Stimulated activated CD4-positive, alpha-beta T cell treated with anti-CD3 and anti-CD28 coated beads, TNF-alpha, amount 100 ng/mL, for 48 hours (primary cell): ENCODE results near the gene FAM120AOS.
A peak's percentile ranks its signal among the peaks of the same experiment; 100 is the strongest.
"Not testable (repeated sequence)": the region's sequence is repeated elsewhere in the genome, so short reads cannot be mapped to it uniquely, and the experiment has no call there.

Experiments
- DNase-seq, 3 donors: peaks; one replicate each; pipeline ENCODE4 v3.0.0-alpha.2; 2020; ENCODE audit warnings: low read depth in 3 of 3

FAM120AOS gene

DNA sequence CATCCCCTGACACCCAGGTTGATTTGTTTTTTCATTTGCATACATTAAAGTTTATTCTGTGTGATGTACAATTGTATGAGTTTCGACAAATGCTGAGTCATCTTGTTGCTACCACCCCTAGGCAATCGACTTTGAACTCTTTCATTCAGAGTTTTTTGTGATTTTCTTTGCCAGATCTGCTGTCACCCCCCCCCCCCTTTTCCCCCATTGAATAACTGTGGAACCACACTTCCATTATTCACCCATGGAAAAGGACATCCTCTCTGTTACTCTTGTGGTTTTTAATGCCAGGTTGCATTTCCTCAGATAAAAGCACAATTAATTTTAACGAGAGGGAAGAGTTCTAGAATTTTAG lies 13.7 kb upstream of the FAM120AOS start:
- no peak for DNase-seq

DNA sequence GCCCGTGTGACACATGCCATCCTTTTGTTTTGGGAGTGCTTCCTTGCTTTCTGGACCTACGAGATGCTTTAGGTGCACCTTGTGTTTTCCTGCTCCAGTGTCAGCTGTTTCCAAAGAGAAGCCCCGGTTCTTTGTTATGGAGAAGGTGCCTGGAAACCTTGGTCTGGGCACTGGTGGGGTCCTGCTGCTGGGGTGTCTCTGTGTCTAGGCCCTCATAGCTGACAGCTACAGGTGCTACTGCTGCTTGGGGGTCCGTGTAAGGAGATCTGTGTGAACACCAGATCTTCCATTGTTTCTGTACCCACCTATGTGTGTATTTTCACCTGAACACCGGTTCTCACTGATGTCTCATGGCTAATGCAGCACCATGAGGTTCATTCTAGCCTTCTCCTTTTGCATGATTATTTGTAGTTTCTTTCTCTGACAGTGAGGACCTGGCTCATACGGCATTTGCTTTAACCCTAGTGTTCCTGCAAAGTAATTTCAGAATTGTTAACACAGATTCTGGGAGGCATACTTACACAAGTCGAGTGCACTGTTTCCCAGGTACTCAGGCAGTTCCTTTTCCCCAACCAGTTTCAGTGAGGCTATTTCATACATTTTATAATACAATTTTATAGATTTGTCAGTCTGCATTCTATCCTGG lies 13.2 kb upstream of the FAM120AOS start:
- no peak for DNase-seq

DNA sequence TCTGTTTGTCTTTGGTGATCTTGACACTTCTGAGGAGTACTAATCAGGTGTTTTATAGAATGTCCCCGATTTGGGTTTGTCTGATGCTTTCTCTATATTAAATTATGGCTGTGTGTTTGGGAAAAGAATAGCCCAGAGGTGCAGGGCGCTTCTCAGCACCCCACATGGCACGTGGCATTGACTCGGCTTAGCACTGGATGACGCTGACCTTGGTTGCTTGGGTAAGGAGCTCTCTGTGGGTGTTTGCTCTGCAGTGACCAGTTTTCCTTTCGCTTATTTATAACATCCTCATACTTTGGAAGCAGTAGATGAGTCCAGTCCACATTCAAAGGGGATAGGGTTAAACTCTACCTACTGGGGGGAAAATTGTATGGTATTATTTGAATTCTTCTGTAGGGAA lies 12.5 kb upstream of the FAM120AOS start:
- DNase-seq = no peak

DNA sequence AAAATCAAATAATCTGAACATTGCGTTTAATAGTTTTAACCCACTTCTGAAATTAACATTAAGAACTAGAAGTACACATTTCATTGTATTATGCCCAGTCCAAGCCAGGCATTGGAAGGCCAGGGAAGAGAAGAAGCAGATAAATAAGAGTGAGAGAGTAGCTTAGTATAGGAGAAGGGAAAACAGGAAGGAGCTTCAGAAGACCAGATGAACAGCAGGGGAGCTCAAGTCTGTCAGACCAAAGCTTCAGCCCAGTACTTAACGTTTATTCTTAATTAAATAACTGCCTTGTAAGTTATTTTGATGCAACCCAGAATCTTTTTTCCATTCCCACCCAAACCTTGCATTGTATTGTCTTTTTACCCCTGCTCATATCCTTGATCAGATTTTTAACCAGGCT lies 11.5 kb upstream of the FAM120AOS start:
- DNase-seq = no peak

DNA sequence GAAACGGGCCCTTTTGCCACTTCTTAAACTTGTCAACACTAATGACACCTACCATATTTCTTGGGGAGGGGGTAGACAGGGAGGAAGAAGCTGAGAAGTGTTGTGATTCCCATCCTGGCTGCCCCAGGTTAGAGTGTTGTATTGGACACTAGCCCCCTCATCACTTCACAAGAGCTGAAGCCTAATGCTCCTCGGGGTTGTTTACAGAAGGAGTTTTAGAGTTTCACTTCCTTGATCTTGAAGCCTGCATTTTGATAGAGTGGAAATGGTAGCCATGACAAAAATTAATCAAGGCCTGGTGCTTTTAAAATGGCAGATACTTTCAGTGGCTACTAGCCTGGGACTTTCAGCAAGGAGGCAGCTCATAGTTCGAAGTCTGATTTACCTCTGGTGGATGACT lies 11.0 kb upstream of the FAM120AOS start:
- DNase-seq = no peak

DNA sequence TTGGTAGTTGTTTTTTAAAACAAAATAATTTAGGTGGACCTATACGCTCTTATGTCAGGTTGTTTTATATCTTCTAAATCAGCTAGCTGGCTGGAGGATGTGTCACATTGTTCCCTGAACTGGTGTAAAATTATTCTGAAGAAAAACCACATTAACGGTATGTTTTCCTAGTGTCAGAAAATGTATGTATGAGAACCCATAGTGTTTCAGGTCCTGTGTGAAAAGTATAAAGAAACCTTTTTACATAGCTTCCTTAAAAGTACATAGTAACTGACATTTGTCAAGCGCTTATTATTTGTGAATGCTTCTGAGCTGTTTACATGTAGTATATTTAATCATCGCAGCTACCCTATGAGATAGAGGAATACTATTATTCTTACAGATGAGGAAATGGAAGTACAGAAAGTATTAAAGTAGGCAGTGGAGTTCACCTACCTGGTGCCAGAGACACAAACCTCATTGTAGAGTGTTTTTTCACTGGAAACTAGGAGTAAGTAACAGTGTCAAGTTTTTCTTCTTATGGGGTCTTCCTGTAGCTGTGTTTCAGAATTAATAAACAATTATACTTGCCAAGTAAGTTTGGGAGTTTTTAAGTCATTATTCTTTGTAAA lies 10.4 kb upstream of the FAM120AOS start:
- no peak for DNase-seq

DNA sequence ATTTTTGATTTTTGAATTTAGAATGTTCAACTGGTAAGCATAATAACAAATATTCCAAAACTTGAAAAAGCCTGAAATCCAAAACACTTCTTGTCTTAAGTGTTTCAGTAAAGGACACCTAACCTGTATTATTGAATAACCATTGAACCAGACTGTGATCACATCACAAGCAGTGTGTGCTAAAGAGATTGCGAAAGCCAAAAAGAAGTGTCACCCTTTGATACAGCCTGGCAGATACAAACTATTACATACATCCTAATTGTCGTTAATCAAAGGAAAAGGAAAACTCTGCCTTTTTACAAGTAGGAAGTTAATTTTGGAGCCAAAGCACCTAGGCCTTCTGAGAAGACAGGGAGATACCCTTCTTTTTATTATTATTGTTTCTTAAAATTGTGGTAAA lies 8.4 kb upstream of the FAM120AOS start:
- DNase-seq = no peak

DNA sequence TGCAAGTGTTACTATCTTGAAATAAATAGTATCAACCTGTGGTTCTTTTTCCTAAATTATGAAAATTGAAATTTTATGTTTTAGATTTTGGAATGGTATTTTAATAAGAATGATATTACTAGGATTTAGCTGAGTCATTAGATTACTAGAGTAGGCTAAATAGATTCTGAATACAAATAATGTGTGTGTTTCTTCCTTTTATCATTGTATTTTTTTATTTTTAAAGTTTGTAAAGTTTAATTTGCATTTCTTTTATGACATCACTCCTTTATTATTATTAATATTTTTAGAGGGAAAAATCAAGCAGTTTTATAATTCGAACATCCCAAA lies 8.0 kb upstream of the FAM120AOS start:
- no peak for DNase-seq

DNA sequence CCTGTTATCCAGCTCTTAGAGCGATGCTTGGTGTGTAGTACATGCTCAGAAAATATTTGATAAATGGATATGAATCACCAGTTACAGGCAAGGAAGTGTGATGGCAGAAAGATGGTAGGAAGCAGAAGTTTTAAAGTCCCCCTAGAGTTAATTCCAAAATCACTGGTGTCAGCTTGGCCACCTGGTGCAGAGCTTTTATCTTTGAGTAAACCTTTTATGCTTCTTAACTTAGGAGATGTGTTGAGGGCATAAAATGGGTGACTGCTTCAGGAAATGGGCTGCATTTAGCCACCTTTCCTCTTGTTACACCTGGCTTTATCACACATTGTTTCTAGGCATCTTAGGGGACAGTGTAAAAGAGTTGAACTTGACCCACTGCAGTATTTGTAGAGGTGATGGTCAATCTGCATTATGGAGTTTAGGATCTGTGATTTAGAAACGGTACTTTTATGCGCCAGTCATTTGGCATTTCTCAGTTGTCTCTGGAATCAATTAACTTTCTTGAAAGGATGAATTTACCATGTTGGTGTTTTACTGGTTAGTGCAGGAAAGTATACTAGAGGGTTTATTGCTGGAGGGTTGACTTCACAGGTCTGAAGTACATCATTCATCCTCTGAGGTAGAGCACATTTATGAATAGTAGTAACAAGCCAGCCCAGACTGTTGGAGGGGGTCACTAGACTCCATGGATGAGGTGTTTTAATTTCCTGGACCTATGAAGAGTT lies 7.5 kb upstream of the FAM120AOS start:
- no peak for DNase-seq

DNA sequence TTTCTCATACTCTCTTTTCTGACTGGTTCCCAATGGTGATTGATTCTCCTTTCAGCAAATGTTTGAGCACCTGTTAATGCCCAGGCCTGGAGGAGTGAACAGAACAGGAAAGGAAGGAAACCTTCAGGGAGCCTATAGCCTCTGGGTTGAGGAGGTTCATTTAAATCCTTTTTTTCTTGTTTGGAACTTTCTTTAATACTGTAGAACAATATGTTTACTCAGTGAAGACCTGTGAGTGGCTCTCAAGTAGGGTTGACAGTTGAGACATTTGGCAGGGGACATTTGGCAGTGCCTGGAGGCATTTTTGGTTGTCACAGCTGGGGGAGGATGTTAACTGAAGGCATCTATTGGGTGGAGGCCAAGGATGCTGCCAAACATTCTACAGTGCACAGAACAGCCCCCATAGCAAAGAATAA lies 6.1 kb upstream of the FAM120AOS start:
- no peak for DNase-seq

DNA sequence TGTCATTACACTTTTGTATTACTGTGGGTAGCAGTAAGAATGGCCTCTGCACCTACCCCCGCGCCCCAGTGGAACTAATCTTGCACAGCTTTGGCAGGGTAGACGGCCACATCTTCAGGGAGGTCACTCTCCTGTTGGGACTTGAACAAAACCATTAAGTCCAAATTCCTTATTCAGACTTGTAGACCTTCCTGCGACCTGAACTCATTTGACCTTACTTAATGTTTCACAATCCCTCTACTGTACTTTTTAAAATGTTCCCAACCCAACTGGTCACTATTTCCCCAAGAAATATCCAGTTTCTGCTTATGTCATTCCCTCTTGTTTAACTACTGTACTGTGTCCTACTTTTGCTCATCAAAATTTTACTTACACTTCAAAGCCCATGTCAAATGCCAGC lies 5.3 kb upstream of the FAM120AOS start:
- no peak for DNase-seq

DNA sequence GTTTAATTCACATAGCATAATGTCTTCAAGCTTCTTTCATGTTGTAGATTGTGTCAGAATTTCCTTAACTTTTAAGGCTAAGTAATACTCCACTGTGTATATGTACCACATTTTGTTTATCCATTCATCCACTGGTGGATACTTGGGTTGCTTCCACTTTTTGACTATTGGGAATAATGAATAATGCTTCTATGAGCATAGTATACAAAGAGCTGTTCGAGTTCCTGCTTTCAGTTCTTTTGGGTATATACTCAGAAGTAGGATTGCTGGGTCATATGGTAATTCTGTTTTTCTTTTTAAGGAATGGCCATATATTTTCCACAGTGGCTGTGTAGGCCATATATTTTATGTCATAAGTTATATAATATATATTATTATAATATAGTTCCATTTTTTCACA lies 3.6 kb upstream of the FAM120AOS start:
- no peak for DNase-seq

DNA sequence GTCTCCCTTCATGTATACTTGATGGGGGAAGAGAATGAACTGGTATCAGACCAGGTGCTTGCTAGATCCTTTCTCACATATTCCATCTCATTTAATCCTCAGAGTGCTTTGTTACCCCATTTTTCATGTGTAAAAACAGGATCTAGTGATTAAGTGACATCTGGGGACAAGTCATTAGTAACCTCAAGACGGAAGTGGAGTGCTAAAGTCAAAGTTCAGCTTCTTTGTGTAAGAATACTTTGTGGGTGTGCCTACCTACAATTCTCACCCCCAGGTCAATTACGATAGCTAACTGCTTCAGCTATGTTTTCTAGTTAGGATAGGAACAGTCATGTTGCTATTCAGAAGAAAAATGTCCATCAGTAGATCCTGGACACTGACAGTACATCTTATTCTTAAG lies 3.1 kb upstream of the FAM120AOS start:
- no peak for DNase-seq

DNA sequence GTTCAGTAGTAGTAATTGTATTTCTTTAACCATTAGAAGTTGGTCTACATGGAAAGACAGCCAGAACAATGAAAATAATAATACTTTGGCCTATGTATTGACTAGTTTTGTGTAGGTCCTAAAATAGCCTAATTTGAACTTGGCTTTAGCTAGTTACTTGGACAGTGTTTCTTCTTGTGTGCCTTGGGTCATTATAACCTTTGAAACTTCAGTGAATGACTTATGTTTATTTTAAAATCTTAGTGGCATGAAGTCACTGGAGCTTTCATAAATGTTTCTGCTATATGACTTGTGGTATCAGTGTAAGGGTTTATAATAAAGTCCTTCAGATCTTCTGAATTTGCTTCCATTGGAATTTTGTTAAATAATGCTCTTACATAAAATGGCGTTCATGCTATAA lies 2.6 kb upstream of the FAM120AOS start:
- no peak for DNase-seq

DNA sequence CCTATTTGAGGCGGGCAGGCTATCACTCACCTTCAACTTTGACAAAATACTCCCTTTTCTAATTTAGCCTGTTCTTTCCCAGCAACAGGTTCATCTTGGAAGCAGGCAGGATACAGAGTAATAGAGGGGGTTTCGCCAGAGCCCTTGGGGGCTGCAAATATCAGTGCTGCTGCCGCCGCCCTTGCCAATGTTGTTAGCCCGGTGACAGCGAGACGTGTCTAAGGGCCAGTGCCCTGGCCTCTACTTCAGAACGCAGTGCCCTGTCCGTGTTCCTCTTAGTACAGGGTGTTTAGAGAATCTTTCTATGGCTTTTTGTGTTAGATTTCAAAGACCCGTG lies 703 bp downstream of the FAM120AOS start:
- no peak for DNase-seq

DNA sequence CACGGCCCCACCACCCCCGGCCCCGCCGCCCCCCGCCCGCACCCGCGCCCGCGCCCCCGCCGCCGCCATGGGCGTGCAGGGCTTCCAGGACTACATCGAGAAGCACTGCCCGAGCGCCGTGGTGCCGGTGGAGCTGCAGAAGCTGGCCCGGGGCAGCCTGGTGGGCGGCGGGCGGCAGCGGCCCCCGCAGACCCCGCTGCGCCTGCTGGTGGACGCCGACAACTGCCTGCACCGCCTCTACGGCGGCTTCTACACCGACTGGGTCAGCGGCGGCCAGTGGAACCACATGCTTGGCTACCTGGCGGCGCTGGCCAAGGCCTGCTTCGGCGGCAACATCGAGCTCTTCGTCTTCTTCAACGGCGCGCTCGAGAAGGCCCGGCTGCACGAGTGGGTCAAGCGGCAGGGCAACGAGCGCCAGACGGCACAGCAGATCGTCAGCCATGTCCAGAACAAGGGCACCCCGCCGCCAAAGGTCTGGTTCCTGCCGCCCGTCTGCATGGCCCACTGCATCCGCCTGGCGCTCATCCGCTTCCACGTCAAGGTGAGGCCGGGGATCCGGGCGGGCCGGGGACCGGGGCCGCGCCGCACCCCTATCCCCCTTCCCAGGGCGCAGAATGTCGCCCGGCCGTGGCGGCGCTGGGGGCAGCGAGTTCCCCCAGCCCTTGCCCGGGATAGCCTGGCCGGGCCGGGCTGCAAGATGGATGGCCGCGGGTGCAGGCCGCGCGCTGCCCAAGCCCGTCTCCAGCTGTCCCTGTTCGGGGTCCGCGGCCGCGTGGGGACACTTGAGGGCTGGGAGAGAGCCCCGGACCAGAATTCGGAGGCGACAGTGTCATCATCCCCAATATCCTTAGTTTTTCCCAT lies 1.3 kb downstream of the FAM120AOS start:
- DNase-seq = peak in 2 of 3 donors; percentile 5 to 50

DNA sequence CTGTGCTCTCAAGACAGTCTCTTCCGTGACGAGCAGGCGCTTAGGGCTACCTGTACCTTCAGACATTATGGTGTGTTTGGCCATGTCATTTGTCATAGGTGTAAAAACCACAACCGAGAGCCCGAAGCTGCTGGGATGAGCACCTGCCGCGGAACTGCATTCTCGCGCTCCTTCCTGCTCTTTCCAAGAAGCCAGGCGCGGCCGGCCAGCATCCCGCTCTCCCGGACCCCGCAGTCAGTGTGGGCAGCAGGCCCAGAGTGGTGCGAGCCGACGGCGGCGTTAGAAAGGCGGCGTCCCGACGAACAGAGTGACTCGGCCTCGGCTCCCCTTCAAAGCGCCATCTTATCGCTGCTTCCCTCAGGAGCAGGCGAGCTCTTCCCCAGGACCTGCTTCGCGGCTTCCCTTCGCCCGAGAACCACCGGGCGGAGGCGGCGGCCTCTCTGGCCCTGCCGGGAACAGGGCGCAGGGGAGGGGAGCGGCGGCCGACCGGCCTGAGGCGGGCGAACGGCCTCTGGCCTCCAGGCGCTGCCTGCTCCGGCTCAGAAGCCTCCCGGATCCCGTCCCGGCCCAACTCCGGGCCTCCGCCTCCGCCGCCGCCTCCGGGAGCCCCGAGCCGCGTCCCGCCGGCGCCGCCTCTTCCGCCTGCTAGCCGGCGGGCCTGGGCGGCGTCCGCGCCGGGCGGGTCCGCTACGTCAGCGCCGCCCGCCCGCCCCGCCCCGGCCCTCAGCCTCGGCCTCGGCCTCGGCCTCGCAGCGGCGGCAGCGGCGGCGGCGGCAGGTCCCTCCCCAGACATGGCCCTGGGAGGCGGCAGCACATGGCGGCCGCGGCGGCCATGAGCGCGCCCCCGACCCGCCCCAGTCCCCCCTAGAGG lies 2.2 kb downstream of the FAM120AOS start, which contains the start of gene FAM120A:
Gene FAM120A (plus strand): TSS at position 741 of the 871 bp plus-strand sequence. CDS start 231 bp downstream, outside the sequence.
- DNase-seq = peak; percentile 47 to 60 (median 56)

DNA sequence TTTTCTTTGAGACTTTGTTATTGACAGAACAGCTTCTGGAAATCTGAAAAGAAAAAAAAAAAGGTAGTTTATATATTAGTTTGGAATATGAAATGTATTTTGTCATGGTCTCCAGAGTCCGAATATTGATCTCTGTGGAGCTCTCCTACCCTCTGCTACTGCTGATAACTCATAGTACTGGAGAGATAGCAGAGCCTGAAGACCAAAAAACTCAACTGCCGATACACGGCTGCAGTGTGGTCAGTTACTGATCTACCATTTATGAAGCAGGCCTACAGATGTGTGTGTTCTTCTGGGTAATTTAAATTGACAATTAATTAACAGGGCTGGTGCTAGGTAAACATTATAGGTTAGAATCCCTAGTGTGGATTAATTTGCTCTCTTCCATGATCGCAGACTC lies 5.7 kb downstream of the FAM120AOS start:
- no peak for DNase-seq

DNA sequence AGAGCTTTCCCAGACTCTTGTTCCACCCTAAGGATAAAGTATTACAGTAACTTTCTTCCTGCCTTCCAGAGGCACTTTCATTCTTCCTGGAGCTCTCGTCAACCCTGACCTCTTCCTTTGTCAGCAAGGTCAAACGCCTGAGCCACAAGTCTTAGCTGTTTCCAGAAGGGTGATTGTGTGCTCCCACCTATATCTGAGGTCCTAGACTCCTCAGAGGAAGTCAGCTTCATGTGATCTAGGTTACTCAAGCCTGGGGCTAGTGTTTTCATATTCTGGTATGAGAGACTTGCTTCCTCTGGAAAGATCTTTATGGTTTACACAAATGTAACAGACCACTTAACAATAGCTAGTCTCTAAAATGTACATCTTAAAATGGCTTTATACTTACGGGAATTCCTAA lies 7.3 kb downstream of the FAM120AOS start:
- no peak for DNase-seq

DNA sequence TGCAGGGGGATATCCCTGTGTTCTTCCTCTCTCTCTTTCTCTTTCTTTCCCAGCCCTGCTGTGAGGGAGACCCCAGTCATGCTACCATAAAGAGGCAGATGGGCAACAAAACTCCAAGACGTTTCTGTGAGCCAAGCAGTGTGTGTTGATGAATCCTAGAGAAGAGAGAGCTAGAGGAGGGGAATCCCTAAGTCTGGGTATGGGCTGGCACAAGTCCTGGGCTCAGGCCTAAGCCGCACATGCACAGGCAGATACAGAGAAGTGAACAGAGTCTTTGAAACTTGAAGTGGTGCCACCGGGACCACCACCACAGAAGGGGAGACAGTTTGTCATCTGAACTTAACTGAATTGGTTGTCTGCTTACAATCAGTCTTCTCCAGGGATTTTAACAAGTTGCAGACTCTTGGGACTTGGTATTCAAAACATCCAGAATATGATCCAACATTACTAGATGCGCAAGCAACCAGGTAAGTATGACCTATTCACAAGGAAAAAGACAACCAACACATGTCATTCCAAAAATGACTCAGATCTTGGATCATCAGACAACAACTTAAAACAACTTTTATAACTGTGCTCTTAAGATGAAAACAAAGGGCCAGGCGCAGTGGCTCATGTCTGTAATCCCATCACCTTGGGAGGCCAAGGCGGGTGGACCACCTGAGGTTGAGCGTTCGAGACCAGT lies 12.3 kb downstream of the FAM120AOS start:
- no peak for DNase-seq

DNA sequence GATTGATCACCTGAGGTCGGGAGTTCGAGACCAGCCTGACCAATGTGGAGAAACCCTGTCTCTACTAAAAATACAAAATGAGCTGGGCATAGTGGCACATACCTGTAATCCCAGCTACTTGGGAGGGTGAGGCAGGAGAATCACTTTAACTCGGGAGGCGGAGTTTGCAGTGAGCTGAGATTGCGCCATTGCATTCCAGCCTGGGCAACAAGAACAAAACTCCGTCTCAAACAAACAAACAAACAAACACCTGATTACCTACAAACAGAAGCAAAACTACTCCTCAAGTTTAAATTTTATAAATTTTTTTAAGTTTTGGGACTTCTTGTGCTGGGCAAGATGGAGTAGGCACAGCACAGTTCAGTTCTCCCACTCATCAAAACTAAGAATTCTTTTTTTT lies 14.1 kb downstream of the FAM120AOS start:
- not testable (repeated sequence) for DNase-seq
